ENCODE measurements around the gene FGG.

The FGG gene

DNA sequence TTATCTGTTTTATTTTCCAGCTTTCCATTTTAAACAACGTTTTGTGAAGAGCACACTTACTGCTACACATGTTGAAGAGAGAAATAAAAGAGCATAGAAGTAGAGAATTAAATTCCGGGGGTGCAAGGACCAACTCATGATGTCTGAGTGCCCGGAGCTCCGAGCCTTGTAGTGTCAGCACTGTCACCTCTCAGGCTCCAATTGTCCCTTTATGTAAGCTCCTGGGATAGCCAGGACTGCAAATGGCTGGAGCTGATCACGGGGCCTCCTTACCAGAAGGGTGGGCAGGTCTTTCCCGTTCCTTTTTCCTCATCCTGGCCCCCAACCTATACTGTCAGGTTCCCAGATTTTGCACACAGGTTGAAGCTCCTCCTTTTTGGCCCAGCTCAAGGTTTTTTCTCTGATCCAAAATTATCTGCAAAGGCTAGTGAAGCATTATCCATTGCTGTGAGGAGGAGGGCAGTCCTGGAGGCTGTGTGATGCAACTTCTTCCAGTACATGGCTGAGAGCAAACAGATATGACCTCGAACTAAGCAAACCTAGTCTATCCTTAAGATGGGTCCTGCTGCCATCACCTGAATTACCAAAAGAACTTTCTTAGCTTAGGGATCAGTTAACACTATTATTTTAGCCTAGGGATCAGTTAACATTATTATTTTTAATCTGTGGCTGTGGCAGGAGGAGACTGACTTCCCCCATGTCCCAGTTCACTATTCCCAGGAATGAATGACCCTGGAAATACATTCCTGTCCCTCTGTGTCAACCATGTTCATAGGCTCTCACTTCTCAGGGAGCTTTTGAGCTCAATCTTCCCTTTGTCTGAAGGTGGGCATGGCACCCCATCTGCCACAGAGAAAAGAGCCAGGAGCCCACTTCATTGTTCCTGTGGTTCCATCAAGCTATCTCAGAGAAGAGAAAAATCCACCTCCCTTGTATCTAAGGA lies at the start of gene FGG:
TSS of gene FGG (minus strand) at position 185 of the 943 bp plus-strand sequence. CDS start at position 138, 47 bp downstream.
- DNase-seq (ENCODE audit: low spot score) = no peak

DNA sequence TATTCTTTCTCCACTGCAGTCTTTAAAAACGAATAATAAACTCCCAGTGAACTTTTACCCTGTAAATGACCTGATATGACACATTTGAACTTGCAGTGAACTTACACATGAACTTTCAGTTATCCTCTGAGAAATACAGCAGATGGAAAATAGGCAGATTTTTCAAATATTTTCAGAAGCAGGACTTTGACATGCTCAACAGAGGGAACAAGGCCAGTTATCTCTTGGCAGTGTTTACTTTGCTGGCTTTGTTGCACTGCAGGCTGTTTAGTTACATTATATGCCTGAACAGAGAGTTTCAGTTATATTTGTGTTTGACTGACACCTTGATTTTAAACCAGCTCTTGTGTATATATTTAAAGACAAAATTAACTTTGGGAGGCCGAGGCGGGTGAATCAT lies 47.6 kb upstream of the FGG start:
- DNase-seq (ENCODE audit: low spot score) = no peak

DNA sequence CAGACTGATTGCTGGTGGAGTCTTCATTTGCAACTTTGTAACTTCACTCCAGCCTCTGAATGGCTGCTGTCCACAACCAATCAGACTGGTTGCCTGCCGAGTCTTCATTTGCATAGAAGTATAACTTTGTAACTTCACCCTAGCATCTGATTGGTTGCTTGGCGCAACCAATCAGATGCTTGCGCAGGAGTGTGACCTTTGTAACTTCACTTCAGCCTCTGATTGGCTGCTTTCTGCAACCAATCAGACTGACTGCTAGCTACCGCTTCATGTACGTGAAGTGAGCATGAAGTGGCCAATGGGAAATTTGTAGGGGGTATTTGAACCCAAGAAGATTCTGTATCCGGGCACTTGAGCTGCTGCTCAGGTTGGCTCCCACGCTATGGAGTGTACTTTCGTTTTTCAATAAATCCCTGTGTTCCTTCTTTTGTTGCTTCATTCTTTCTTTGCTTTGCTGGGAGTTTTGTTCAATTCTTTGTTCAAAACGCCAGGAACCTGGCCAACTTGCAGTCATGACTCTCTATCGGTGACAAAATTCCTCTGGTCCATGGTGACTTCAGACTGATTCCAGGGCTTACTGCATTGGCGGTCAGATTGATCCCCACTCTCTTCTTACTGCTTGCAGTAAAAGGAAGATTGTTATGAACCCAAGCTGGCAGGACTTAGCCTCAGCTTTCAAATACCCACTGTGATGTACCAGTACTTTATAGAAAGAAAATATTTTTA lies 46.4 kb upstream of the FGG start:
- DNase-seq (ENCODE audit: low spot score) = no peak

DNA sequence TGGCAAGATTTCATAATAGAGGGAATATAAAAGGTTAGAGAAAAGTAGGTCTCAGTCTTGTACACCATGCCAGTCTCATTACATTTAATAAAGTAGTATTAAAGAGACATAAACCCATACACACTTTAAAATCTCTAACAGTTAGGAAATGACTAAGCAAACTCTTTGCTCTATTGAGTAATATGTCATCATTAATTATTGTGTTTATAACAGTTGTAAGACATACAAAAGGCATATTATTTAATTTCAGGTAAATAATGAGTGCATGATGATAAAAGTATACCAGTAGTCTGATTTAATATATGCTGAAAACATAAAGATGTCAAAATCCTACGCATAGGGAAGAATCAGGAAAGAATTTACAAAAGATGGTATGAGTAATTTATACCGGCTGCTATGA lies 31.0 kb upstream of the FGG start:
- DNase-seq (ENCODE audit: low spot score) = no peak

DNA sequence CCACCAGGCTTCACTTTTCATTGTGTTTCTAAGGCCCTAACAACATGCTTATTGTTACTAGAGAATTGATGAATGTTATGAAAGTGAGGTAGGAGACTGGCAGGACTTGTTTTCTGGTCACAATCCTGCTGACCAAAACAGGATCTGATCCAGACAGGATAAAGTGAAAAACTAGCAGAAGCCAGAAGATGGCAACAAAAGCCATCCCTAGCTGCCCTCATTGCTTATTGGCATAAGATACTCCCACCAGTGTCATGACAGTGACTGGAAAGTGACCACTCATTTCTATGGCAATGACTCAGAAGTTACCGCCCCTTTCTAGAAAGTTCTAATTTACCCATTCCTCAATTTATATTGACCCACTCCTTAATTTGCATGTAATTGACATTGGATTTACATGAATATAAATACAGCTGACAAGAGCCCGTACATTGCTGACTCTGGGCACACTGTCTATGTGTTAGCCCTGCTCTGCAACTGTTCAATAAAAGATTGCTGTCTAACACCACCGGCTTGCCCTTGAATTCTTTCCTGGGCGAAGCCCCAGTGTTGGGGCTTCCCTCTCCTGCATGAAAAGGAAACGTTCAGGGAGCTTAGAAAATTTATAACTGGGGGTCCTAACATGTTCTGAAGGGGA lies 30.0 kb upstream of the FGG start:
- DNase-seq (ENCODE audit: low spot score) = no peak

DNA sequence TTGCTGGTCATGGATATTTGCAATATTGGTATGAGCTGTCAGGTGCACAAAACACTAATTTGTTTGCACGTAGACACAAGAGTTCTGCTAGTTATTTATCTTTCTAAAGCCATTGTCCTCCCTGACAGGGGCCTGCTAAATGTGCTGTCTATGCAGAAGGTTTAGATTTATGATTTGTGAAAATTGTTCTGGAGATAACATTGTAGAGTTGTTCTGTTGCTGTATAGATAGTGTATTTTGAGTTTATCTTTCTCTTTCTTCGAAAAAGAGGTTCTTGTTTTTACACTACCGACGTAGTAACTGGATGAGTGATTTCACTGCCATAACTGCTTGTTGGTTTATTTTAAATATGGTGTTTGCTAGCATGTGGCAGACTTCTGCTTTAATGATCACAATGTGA lies 28.5 kb upstream of the FGG start:
- DNase-seq (ENCODE audit: low spot score) = no peak

DNA sequence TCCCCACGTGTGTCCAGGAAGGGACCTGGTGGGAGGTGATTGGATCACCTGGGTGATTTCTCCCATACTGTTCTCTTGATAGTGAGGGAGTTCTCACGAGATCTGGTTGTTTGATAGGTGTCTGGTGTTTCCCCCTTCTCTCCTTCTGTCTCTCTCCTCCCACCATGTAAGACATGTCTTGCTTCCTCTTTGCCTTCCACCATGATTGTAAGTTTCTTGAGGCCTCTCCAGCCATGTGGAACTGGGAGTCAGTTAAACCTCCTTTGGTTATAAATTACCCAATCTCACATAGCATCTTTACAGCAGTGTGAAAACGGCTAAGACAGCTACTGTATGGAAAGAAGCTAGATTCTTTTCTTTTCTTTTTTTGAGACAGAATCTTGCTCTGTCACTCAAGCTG lies 21.6 kb upstream of the FGG start:
- DNase-seq (ENCODE audit: low spot score) = no peak

DNA sequence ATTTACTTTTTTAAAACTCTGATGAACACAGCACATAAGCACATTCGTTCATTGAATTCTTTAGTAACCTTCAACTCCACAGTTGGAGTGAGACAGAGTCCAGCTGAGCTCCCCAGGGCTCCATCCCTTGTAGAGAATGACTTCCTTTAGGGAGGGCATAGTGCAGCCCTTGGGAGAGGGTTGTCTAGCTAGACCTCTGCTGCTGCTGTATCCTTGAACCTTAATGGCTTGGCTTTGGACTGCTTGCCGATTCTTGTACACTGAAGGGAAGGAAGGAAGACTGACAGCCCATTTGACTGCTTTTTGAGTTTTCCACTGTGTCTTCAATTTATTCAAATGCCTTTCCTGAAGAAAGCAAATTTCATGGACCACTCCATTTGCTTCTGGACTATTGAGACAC lies 19.4 kb upstream of the FGG start:
- DNase-seq (ENCODE audit: low spot score) = no peak

DNA sequence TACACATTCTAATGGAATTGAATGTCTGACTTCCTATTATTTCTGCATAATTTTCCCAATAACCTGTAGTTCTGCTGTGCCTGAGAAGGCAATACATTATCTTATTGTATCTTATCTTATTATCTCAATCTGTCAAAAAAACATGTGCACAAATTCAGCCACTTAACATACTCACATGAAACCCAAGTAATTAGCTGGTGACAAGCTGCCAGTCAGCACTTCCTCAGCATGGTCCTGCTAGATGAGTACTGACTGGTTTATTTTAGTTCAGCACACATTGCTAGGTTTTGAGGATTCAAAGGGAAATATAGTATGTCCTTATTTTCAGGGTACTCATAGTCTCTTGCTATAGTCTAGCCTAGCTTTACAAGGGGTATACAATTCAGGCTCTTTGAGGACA lies 17.9 kb upstream of the FGG start:
- no peak for DNase-seq (ENCODE audit: low spot score)

DNA sequence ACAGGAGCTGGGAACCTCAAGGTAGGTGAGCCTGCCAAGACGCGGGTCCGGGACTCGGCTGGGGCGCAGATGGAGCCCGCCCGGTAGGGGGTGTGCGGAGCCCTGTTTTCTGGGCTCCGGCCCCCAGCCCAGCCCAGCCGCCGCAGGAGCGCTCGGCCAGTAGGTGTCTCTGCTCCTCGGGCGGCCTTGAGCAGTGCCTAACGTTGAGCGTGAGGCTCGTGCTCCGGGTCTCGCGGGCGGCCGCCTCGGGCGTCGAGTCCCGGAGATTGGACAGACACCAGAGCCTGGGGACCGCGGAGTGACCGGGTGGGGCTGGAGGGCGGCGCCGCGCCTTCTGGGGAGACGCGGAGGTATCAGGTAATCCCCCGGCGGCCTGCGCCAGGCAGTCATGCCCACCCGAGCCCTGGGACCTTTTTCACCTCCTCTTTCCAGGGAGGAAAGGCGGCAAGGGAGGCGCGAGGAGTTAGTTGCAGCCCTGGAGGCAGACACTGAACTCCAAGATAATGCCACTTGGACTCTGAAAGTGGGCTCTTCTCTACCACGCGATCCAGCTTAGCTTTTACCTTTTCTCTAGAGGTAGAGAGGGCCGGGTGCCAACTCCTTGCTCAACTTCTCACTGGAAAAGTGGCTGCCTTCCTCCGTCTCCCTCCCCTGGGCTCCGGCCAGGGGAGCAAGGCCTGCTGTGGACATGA lies 14.5 kb upstream of the FGG start:
- no peak for DNase-seq (ENCODE audit: low spot score)

DNA sequence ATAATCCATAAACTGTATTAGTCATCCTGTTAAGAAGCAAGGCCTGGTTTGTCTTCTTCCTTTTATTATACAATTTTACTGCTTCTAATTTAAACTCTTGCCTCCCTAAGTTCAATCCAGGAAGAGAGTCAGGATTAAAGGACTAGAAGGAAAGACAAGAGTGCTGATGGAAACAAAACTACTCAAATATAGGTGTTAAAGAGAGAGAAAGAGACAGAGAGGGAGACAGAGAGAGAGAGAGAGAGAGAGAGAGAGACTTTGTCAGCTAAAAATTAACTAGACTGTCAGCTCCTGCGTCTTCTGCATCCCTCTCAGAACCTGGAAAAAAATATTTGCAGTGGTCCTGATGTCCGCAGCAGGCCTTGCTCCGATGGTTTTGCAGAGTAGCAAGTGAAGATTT lies 13.5 kb upstream of the FGG start:
- DNase-seq (ENCODE audit: low spot score) = no peak

DNA sequence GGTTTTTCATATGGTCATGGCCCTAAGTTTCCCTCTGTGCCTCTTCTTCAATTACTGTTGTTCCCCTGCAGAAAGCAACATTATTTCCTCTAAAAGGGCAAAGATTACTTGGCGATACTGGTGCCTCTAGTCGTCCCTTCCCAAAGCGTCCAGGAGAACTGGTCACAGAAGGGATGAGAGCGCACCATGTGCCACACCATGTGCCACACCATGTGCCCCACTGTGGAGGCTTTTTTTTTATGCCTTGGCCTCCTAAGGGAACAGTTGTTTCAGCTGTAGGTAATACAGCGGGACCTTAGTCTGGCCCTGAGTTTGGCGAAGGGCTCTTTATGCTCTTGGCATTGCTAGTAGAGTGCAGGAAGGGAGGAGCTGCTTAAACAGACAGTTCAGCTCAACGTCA lies 11.5 kb upstream of the FGG start:
- no peak for DNase-seq (ENCODE audit: low spot score)

DNA sequence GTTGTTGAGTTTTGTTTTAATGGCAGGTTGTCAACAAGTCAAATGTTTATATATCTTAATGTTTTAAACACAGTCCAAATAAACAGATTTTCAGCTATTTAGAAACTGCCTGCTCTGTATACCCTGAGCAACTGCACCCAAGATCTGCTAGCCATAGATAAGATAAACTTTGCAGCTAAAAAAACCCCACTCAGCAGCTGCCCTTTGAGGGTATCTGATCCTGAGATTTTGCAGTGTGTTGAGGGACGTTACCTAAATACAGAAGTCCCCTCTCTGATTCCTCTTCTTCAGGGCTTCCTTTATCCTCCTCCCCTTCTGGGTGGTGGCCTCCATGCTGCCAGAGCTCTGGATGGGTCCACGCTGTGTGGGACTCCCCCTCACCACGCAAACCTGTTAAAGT lies 11.0 kb upstream of the FGG start:
- no peak for DNase-seq (ENCODE audit: low spot score)

DNA sequence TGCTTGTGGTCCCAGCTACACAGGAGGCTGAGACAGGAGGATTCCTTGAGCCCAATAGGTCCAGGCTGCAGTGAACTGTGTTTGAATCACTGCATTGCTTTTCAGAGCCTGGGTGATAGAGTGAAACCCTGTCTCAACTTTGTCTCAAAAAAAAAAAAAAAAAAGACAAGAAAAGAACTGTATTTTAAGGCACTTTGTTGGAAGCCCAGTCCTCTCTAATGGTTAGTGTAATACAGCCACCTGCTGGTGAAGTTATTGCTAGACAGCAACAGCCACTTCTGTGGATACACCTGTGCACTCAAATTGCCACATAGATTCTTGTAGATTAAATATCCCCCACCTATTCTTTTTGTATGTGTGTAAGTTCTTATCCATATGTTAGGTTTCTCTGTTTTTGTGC lies 10.1 kb upstream of the FGG start:
- DNase-seq (ENCODE audit: low spot score) = peak; percentile 12

DNA sequence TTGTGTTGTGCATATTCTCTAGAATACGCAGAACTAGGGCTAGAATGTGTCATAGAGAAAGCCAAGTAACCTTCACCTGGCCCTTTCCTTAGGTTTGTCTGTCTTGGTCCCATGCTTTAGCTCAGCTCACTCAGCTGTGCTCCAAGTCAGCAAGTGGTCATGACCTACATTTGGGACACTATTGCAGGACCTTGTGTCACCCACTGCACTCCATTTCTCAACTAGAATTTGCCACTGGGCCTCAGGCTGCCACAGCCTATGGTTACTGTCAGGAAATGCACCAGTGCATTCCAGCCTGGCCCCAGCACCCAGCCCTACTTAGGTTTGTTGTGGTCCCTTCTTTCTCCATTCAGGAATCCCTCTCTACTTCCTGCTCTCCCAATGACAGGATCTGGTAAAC lies 7.7 kb upstream of the FGG start:
- no peak for DNase-seq (ENCODE audit: low spot score)

DNA sequence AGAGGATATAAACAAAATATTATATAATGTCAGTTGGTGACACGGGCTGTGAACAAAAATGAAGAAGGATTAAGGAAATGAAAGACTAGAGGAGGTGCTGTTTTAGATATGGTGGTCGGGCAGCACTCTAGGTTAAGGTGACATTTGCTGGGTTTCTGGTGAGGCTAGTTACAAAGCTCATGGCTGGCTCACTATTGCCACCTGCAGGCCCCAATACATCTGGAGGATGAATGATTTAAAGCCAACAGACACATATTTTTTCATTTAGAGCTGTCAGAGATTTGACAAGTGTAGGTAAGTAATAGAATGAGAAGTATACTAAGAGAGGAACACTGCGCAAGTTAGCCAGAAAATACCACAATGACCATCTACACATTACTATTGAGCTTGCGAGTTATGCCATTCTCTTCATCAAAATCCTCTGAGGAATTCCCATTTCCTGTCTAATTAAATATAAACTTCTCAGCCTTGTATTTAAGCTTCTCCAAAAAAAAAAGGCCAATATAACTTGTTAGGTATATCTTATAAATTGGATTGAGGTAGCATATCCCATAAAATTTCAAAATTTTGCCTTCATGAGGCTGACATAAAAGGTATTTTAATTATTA lies 6.4 kb upstream of the FGG start:
- DNase-seq (ENCODE audit: low spot score) = peak; percentile 23

DNA sequence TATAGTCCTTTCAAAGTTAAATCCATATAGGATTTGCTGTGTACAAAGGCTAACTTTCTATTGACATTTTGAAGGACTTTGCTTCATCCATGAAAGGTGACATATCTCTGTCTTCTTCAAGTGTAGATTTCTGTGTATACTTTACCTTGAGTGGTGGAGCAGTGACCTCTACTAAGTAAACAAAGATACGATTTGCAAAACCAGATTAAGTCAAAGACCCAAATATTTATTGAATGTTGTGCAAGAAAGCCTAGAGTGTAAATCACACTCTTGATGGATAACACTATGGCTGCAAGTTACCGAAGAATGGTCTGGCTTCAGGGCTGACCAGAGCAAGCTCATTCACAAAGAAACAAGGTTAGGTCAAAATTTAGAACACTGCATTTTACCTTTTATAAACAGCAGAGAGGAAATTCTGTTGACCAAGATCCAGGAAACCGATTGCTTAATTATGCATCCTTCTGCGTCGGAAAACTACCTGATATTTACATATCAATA lies 5.4 kb upstream of the FGG start:
- DNase-seq (ENCODE audit: low spot score) = no peak

DNA sequence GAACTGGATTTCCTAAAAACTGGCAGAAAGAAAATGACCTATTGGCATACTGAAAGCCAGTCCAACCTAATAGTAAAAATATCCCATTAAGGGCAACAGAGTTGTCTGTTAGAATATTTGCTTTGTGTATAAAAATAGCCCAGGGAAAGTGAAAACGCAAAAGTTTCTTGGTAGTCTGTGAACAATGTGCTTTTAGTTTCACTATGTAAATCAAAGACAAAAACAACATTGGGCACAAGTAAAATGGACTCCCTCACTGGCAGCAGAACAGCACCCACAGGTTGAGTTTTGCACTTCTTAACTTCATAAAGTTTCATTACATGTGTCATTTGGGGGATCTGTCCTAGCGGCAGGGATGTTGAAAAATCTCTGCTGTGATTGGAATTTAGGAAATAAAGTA lies 4.3 kb upstream of the FGG start:
- no peak for DNase-seq (ENCODE audit: low spot score)

DNA sequence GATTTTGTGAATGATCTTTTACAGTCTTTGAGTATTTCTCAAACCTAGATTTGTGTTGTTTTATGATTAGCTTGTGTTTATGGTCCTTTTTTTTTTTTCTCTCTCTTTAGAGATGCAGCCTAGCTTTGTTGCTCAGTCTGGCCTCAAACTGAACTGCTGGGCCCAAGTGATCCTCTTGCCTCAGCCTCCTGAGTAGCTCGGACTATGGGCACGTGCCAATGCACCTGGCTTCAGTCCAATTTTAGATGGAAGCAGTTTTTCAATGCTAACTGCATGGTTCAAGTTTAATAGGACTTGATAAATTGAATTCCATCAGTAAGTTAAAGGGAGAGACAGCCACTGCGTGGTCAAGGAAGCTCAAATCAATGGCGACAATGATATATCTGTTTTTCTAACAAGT lies 3.8 kb upstream of the FGG start:
- DNase-seq (ENCODE audit: low spot score) = no peak

DNA sequence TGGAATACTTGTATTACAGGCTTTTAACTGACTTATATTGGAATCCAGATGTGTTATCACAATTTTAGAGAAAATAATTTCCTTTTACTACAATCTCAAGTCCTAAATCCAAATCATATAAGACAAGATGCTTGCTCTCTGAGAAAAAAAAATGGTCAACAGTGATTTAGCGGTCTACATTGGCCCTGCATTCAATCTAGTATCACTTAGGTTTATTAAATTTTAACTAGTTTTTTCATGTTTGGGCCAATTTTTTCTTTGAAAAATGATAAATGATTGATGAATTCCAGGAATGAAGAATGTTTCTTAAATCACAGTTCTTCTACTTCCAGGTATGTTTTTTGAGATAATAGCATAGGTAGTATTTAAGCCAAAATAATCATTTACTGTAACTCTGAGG lies 2.8 kb upstream of the FGG start:
- no peak for DNase-seq (ENCODE audit: low spot score)

DNA sequence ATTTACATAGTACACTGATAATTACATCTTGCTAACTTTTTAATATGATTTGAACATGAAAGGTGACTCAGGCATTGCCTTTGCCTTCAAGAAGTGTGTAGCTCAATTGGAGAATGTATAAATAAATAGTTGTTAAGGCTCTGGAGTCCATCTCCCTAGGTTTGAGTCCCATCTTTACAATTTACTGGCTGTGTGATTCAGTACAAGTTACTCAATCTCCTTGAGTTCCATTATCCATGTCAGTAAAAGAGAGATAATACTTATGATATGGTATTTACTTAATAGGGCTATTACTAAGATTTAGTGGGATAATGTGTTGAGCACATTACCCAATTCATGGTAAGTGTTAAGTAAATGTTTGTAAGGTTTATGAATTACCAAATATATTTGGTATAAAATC lies 1.9 kb upstream of the FGG start:
- no peak for DNase-seq (ENCODE audit: low spot score)

DNA sequence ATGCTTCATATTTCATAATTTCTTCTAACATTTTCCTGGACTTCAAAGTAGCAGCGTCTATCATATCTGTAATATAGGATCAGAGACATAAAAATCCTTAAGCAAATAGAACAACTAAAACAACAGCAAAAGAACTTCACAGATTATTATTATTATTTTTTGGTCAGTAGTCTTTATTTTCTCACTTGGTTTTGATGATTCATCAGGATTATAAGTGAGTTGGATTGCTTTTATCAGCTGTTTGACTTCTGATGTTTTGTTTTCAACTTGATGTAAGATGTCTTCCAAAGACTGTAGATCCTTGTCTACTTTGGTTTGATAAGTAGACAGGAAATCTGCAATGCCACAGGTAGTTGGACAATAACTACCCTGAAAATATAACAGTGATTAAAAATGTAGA lies 623 bp downstream of the FGG start:
- no peak for DNase-seq (ENCODE audit: low spot score)

All from hematopoietic multipotent progenitor cell treated with erythropoietin and hydrocortisone succinate and interleukin-3 and kit ligand, for 15 days (in vitro differentiated cells).